HG03520 (cell line): ENCODE measurements around the gene OR5H2.

Experiments
- ATAC-seq: cut with Tn5 transposase; IDR thresholded peaks from one replicate; pipeline ENCODE4 v1.9.1; 2021; ENCODE audit warnings: mild to moderate bottlenecking, moderate library complexity; ENCODE audit not compliant: unreplicated experiment

OR5H2 gene

DNA sequence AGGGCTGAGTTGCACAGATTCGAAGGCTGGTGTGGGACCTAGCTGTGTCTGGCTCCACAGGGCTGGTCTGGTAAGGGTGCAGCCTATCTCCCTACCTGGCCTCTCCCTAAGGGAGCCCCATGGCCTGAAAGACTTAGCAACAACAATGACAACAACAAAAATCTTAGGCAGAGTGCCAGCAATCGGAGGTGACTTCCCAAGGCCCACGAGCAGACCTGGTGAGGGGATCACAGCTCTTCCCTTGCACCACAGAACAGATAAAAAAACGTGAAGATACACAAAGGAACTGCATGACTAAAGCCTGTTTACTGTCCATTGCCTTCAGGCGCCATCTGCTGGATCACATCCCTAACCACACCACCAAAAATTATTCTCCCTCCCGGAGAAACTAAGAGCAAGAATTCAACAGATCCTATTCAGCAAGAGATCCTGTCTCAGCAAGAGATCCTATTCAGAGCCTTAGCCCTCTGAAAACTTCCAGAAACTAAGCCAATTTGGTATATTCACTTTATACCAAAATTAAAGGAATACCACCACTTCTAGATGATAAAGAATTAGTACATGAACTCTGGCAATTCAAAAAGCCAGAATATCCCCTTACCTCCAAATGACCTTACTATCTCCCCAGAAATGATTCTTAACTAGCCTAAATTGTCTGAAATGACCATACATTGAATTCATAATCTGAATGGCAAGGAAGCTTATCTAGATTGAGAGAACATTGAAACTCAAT lies 47.3 kb downstream of the OR5H2 start:
- peak; percentile 55 for ATAC-seq

DNA sequence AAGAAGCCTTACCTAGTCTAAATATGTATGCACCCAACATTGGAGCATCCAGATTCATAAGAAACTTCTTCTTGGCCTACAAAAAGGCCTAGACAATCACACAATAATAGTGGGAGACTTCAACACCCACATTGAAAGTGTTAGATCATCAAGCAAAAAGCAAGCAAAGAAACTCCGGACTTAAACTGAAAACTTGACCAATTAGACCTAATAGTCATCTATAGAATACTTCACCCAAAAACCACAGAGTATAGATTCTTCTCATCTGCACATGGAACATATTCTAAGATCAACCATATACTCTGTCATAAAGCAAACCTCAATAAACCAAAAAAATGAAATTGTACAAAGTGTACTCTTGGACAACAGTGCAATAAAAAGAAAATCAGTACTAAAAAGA lies 49.0 kb downstream of the OR5H2 start:
- ATAC-seq = no peak
